Neural progenitor cell (in vitro differentiated cells): Measurements from ENCODE around the gene VN1R4.

Source experiments
- EZH2 ChIP-seq: fragments of 200-600 bp; sonication (generic); IDR thresholded peaks from 2 replicates; pipeline ENCODE4 v1.6.1; 2017; ENCODE audit warnings: antibody characterized with exemption, mild to moderate bottlenecking, moderate library complexity
- TF ChIP-seq, protein P1 (sequence below): fragments of 200-600 bp; sonication (generic); IDR thresholded peaks from 2 replicates; pipeline ENCODE4 v1.5.1; 2017; ENCODE audit warnings: antibody characterized with exemption, mild to moderate bottlenecking

DNA sequence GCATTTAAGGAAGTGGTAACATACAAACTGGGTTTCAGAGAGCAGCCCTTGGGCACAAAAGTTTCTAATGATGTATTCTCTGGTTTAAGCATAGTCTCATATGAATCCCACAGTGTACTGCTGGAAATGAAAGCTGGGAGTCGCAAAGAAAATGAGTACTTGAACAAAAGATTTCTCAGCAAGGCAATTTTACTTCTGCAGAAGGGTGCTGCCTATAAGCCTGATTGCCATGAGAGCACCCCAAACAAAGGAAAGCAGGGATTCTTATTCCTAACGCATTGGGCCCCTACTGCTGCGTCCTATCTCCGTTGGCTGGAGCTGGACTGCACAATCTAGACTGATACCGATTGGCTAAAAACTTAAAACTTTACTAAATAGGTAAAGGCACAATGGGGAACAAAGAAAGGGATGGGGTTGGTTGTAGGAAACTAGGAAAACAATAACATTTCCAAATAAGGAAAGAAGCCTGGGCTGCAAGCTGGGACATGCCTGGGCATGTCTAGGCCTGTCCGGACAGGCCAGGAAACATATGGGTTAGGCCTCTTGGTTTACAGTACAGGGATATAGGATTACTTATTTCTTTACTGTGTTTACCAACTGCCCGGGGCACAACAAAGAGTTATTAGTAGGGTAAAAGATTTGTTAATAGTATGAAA lies 27.4 kb upstream of the VN1R4 start:
- TF ChIP-seq, protein P1, sequence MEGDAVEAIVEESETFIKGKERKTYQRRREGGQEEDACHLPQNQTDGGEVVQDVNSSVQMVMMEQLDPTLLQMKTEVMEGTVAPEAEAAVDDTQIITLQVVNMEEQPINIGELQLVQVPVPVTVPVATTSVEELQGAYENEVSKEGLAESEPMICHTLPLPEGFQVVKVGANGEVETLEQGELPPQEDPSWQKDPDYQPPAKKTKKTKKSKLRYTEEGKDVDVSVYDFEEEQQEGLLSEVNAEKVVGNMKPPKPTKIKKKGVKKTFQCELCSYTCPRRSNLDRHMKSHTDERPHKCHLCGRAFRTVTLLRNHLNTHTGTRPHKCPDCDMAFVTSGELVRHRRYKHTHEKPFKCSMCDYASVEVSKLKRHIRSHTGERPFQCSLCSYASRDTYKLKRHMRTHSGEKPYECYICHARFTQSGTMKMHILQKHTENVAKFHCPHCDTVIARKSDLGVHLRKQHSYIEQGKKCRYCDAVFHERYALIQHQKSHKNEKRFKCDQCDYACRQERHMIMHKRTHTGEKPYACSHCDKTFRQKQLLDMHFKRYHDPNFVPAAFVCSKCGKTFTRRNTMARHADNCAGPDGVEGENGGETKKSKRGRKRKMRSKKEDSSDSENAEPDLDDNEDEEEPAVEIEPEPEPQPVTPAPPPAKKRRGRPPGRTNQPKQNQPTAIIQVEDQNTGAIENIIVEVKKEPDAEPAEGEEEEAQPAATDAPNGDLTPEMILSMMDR, result no peak
- TF ChIP-seq EZH2, result no peak
